CD14-positive monocyte (primary cell): ENCODE measurements around the gene YOD1. TPM values are rescaled to one million over a fixed set of nuclear protein-coding genes. Genes with fewer than 3 reads are reported as not detected.

ENCODE experiments used
- DNase-seq, 3 donors: peaks; one replicate each; pipeline ENCODE4 v3.0.0-alpha.2; 2011 to 2022
- H2AFZ ChIP-seq: 2 replicates; pipeline ENCODE4 v1.6.0; 2012; ENCODE audit warnings: mild to moderate bottlenecking, low read depth, low read length, inconsistent platforms; ENCODE audit not compliant: insufficient read depth, poor library complexity, severe bottlenecking
- H3K27ac ChIP-seq, 2 donors: 1 replicate in 1 of 2; 2 replicates in 1 of 2; pipeline ENCODE4 v1.5.1; 2012 to 2013; ENCODE audit warnings: low read length in 2 of 2, control low read depth in 1 of 2, inconsistent platforms in 1 of 2, low read depth in 1 of 2, mild to moderate bottlenecking in 1 of 2
- H3K27me3 ChIP-seq, 2 donors: one replicate each; pipeline versions ENCODE4 v1.6.0 to v1.6.1; 2011 to 2013; ENCODE audit warnings: low read length in 2 of 2; ENCODE audit not compliant: control insufficient read depth in 2 of 2, insufficient read depth in 2 of 2
- H3K36me3 ChIP-seq, 2 donors: replicated peaks in 1 of 2; 1 replicate in 1 of 2; 2 replicates in 1 of 2; pipeline versions ENCODE4 v1.5.1 to v1.6.1; 2012 to 2013; ENCODE audit warnings: low read length in 2 of 2, control low read depth in 1 of 2, inconsistent platforms in 1 of 2, mild to moderate bottlenecking in 1 of 2; ENCODE audit not compliant: insufficient read depth in 2 of 2, control insufficient read depth in 1 of 2
- H3K4me1 ChIP-seq, 2 donors: 1 replicate in 1 of 2; 2 replicates in 1 of 2; pipeline versions ENCODE4 v1.5.1 to v1.6.1; 2012 to 2013; ENCODE audit warnings: low read length in 2 of 2, control low read depth in 1 of 2, inconsistent platforms in 1 of 2, mild to moderate bottlenecking in 1 of 2, moderate library complexity in 1 of 2; ENCODE audit not compliant: insufficient read depth in 2 of 2, control insufficient read depth in 1 of 2
- H3K4me2 ChIP-seq: replicated peaks from 2 replicates; pipeline ENCODE3; 2012; ENCODE audit warnings: low read length, moderate library complexity, mild to moderate bottlenecking; ENCODE audit not compliant: poor library complexity, severe bottlenecking; ENCODE audit errors: extremely low read depth
- H3K4me3 ChIP-seq, 3 experiments: fragments of 200-600 bp in 1 of 3; sonication (generic) in 1 of 3; replicated peaks in 1 of 3; 1 replicate in 2 of 3; 2 replicates in 1 of 3; pipeline ENCODE4 v1.5.1; 2011 to 2013; ENCODE audit warnings: low read length in 3 of 3, mild to moderate bottlenecking in 3 of 3, control low read depth in 2 of 3, low read depth in 2 of 3, inconsistent platforms in 1 of 3, moderate library complexity in 1 of 3
- H3K79me2 ChIP-seq: 2 replicates; pipeline ENCODE4 v1.6.0; 2012; ENCODE audit warnings: mild to moderate bottlenecking, control low read depth, inconsistent platforms, low read length, moderate library complexity; ENCODE audit not compliant: insufficient read depth
- H3K9ac ChIP-seq: 2 replicates; pipeline ENCODE4 v1.6.0; 2017; ENCODE audit warnings: low read length, mild to moderate bottlenecking; ENCODE audit not compliant: insufficient read depth, poor library complexity, severe bottlenecking
- H3K9me3 ChIP-seq, 2 donors: replicated peaks in 1 of 2; 1 replicate in 1 of 2; 2 replicates in 1 of 2; pipeline versions ENCODE4 v1.5.1 to v1.6.1; 2012 to 2013; ENCODE audit warnings: low read length in 2 of 2, control low read depth in 1 of 2; ENCODE audit not compliant: control insufficient read depth in 1 of 2, insufficient read depth in 1 of 2
- H4K20me1 ChIP-seq: 2 replicates; pipeline ENCODE4 v1.6.0; 2012; ENCODE audit warnings: mild to moderate bottlenecking, low read length, control low read depth, moderate library complexity; ENCODE audit not compliant: insufficient read depth
- H3K27ac Mint-ChIP-seq, 7 donors: one replicate each; pipeline ENCODE4 v1.8.0; 2020; ENCODE audit warnings: mild to moderate bottlenecking in 7 of 7, mixed read lengths in 7 of 7, moderate library complexity in 6 of 7, inconsistent platforms in 2 of 7
- H3K27me3 Mint-ChIP-seq, 3 donors: one replicate each; pipeline ENCODE4 v1.8.0; 2021 to 2022; ENCODE audit warnings: low read depth in 3 of 3, mild to moderate bottlenecking in 3 of 3, mixed read lengths in 3 of 3, moderate library complexity in 3 of 3, inconsistent platforms in 1 of 3
- H3K36me3 Mint-ChIP-seq, 2 donors: one replicate each; pipeline ENCODE4 v1.8.0; 2020; ENCODE audit warnings: mixed read lengths in 2 of 2, inconsistent platforms in 1 of 2, mild to moderate bottlenecking in 1 of 2
- H3K4me1 Mint-ChIP-seq: one replicate; pipeline ENCODE4 v1.8.0; 2020; ENCODE audit warnings: mild to moderate bottlenecking, mixed read lengths
- H3K4me3 Mint-ChIP-seq, 2 donors: one replicate each; pipeline ENCODE4 v1.8.0; 2020; ENCODE audit warnings: mild to moderate bottlenecking in 2 of 2, mixed read lengths in 2 of 2, moderate library complexity in 1 of 2
- H3K9me3 Mint-ChIP-seq, 7 donors: one replicate each; pipeline ENCODE4 v1.8.0; 2020 to 2022; ENCODE audit warnings: mixed read lengths in 7 of 7, mild to moderate bottlenecking in 6 of 7, moderate library complexity in 6 of 7, inconsistent platforms in 2 of 7
- WGBS: methylation state at CpG from one replicate; pipeline ENCODE4 v1.1.5; 2013; ENCODE audit warnings: missing lambda C conversion rate; ENCODE audit not compliant: insufficient coverage; 5-methylcytosine and 5-hydroxymethylcytosine counted together
- intact Hi-C, 2 donors: fragments of 100-400 bp; cut with micrococcal nuclease; formaldehyde crosslinking; loops; one replicate each; pipeline versions ENCODE4 v1.15.0 to v1.15.1; 2023
- polyA plus RNA-seq, 3 donors: library from polyadenylated mRNA; depleted of rRNA in 1 of 3; unstranded in 2 of 3; stranded (reverse) in 1 of 3; fragments of 300-500 nt in 2 of 3; fragments of >200 nt in 1 of 3; fragmentation: Illumina TruSeq in 2 of 3; gene quantifications; 1 replicate in 2 of 3; 2 replicates in 1 of 3; pipeline ENCODE4 v1.2.3, GENCODE V29; 2012 to 2021
- TF ChIP-seq, protein P1 (sequence below): fragments of 200-600 bp; IDR thresholded peaks from one replicate; pipeline ENCODE4 v1.8.0; 2022; ENCODE audit warnings: antibody characterized with exemption, mild to moderate bottlenecking

Gene YOD1
- polyA plus RNA-seq, 3 donors, result 1.6 to 8.2 (median 1.7) TPM

DNA sequence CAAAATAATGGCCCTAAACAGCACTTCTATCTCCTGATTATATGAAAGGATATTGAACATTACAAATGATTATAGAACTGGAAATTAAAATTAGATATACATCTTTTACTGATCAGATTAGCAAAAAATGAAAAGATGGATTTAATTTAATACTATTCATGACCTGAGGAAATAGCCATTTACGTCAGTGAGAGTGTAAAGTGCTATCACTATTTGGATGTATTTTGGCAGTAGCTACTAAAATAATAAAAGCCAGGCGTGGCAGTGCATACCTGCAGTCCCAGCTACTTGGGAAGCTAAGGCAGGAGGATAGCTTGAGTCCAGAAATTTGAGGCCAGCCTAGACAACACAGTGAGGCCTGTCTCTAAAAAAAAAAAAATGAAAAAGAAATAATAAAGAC lies 42.9 kb upstream of the YOD1 start:
- peaks cover 10% of the 10 kb centered on the region for H3K4me1 Mint-ChIP-seq
- no peaks in the 10 kb centered on the region for H3K79me2 ChIP-seq

DNA sequence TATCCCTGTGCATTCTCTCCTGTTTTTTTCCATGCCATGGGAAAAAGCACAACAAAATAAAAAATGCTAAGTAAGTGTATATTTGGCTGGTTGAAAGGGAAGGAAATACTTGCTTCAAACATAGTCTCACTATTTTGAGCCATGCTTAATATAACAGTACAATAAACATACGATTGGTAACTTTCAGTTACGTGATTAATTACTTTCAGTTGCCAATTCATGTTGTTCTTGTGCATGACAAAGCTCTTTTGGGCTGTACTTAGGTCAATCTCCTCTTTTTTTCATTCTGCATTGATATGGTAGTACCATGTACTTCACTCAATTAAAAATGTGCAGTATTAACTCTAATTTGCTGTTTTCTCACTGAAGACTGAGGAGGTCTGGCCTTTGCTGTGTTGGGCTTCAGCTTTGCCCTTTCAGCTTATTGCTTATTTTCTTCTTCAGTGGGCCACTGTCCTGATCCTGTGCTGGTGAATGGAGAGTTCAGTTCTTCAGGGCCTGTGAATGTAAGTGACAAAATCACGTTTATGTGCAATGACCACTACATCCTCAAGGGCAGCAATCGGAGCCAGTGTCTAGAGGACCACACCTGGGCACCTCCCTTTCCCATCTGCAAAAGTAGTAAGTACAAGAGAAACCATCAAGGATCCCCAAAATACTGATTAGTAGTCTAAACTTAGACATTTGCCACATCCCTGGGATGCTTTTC lies 40.3 kb upstream of the YOD1 start:
- TF ChIP-seq, protein P1, sequence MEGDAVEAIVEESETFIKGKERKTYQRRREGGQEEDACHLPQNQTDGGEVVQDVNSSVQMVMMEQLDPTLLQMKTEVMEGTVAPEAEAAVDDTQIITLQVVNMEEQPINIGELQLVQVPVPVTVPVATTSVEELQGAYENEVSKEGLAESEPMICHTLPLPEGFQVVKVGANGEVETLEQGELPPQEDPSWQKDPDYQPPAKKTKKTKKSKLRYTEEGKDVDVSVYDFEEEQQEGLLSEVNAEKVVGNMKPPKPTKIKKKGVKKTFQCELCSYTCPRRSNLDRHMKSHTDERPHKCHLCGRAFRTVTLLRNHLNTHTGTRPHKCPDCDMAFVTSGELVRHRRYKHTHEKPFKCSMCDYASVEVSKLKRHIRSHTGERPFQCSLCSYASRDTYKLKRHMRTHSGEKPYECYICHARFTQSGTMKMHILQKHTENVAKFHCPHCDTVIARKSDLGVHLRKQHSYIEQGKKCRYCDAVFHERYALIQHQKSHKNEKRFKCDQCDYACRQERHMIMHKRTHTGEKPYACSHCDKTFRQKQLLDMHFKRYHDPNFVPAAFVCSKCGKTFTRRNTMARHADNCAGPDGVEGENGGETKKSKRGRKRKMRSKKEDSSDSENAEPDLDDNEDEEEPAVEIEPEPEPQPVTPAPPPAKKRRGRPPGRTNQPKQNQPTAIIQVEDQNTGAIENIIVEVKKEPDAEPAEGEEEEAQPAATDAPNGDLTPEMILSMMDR, result no peak
- WGBS, result no CpG with 5 or more reads among the region's 4 CpGs
- Mint-ChIP-seq H3K4me3 (no peak overlapping the region), H3K36me3 (no peaks in the 10 kb centered on the region), H3K4me1 (peaks cover 10% of the 10 kb centered on the region), H3K27ac (no peak overlapping the region), H3K27me3 (peaks cover 0 to 3% (median 0%) of the 10 kb centered on the region in 3 donors), H3K9me3 (no peaks in the 10 kb centered on the region)
- H3K9ac ChIP-seq, result no peak overlapping the region
- DNase-seq, result no peak
- no peaks in the 10 kb centered on the region for H3K79me2 ChIP-seq
- no peak overlapping the region for H3K27ac ChIP-seq
- H3K4me1 ChIP-seq, result peaks cover 0 to 11% of the 10 kb centered on the region in 2 donors
- no peaks in the 10 kb centered on the region for H3K36me3 ChIP-seq
- H3K4me3 ChIP-seq, result no peak overlapping the region
- no peaks in the 10 kb centered on the region for H3K9me3 ChIP-seq
- H3K4me2 ChIP-seq, result no peak overlapping the region
- no peaks in the 10 kb centered on the region for H4K20me1 ChIP-seq
- no peak overlapping the region for H2AFZ ChIP-seq
- intact Hi-C loops, result no loop called here
- H3K27me3 ChIP-seq, result no peaks in the 10 kb centered on the region

More for the DNA sequence above, 42.9 kb upstream of the YOD1 start:
- no peaks in the 10 kb centered on the region for H3K9me3 ChIP-seq
- no peak overlapping the region for H3K4me3 ChIP-seq
- H2AFZ ChIP-seq, result no peak overlapping the region
- H3K4me2 ChIP-seq, result no peak overlapping the region
- no CpG with 5 or more reads among the region's 2 CpGs for WGBS
- DNase-seq, result no peak
- peaks cover 0 to 9% of the 10 kb centered on the region in 2 donors for H3K4me1 ChIP-seq
- no peaks in the 10 kb centered on the region for H3K36me3 Mint-ChIP-seq
- TF ChIP-seq, protein P1, result no peak
- H3K9me3 Mint-ChIP-seq, result peaks cover 0 to 4% (median 0%) of the 10 kb centered on the region in 7 donors
- H3K27ac ChIP-seq, result no peak overlapping the region
- intact Hi-C loops, result no loop called here
- H3K36me3 ChIP-seq, result no peaks in the 10 kb centered on the region
- H3K27me3 ChIP-seq, result no peaks in the 10 kb centered on the region
- H3K9ac ChIP-seq, result no peak overlapping the region
- no peak overlapping the region for H3K27ac Mint-ChIP-seq
- no peak overlapping the region for H3K4me3 Mint-ChIP-seq
- H4K20me1 ChIP-seq, result no peaks in the 10 kb centered on the region
- peaks cover 0 to 3% (median 0%) of the 10 kb centered on the region in 3 donors for H3K27me3 Mint-ChIP-seq
